Esophagus squamous epithelium (tissue), 5 donors: ENCODE measurements around the gene TRIB2. TPM values are rescaled to one million over a fixed set of nuclear protein-coding genes. Genes with fewer than 3 reads are reported as not detected.

Source experiments
- DNase-seq: peaks from one replicate; lab custom pipeline; 2025; lab: John Stamatoyannopoulos, UW
- H3K27ac ChIP-seq, 4 donors: fragments of 200-600 bp; sonication (generic); one replicate each; pipeline ENCODE4 v1.5.1; 2016 to 2019; ENCODE audit warnings: mild to moderate bottlenecking in 1 of 4
- H3K27me3 ChIP-seq, 4 donors: fragments of 200-600 bp; sonication (generic); 1 replicate in 3 of 4; 2 replicates in 1 of 4; pipeline versions ENCODE4 v1.5.1 to v1.6.0; 2017 to 2021; ENCODE audit warnings: antibody characterized with exemption in 1 of 4
- H3K36me3 ChIP-seq, 3 donors: fragments of 200-600 bp; sonication (generic); one replicate each; pipeline ENCODE4 v1.5.1; 2016 to 2019
- H3K4me1 ChIP-seq, 3 donors: fragments of 200-600 bp; sonication (generic); one replicate each; pipeline ENCODE4 v1.5.1; 2017 to 2019
- H3K4me3 ChIP-seq, 4 donors: fragments of 200-600 bp; sonication (generic); 1 replicate in 3 of 4; 2 replicates in 1 of 4; pipeline ENCODE4 v1.5.1; 2016 to 2019; ENCODE audit warnings: mild to moderate bottlenecking in 2 of 4, moderate library complexity in 1 of 4
- H3K9me3 ChIP-seq, 3 donors: fragments of 200-600 bp; sonication (generic); one replicate each; pipeline ENCODE4 v1.5.1; 2016 to 2019
- CTCF ChIP-seq, 6 experiments: fragments of 450-650 bp in 4 of 6; fragments of 200-600 bp in 2 of 6; sonication (generic) in 2 of 6; IDR thresholded peaks; one replicate each; pipeline ENCODE4 v1.5.1; 2016 to 2019; ENCODE audit warnings: antibody characterized with exemption in 6 of 6, mild to moderate bottlenecking in 4 of 6, moderate library complexity in 4 of 6
- POLR2A ChIP-seq, 4 donors: fragments of 450-650 bp; IDR thresholded peaks; one replicate each; pipeline ENCODE4 v1.6.1; 2017; ENCODE audit warnings: antibody characterized with exemption in 4 of 4, mild to moderate bottlenecking in 4 of 4, moderate library complexity in 3 of 4
- WGBS, 2 donors: methylation state at CpG; one replicate each; pipeline ENCODE4 v1.1.5; 2018; 5-methylcytosine and 5-hydroxymethylcytosine counted together
- intact Hi-C: fragments of 100-400 bp; cut with DNase I; formaldehyde crosslinking; loops from one replicate; pipeline ENCODE4 v1.15.0; 2022
- total RNA-seq, 4 donors: library from RNA; depleted of rRNA; stranded (reverse); fragments of >200 nt; gene quantifications; one replicate each; pipeline ENCODE4 v1.1.0, GENCODE V29; 2016
- donor health status: DM: yes; HTN: yes; CAD: no.

TRIB2 gene
- total RNA-seq, 4 donors from 2014 or later: 9.8 to 42.2 (median 32.4) TPM

DNA sequence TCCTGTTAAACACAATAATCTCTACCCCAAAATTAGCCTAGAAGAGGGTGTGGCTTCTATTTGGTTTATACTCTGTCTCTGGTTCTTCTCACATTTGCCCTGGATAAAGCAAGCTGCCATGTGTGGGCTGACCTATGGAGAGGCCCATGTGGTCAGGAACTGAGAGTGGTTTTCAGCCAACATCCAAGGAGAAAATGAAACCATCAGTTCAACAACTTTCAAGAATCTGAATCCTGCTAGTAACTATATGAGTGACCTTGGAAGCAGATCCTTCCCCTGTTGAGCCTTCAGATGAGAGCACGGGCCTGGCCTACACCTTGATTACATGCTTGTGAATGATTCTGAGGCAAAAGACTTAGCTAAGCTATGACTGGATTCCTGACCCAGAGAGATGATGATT lies 11.5 kb upstream of the TRIB2 start:
- Histone ChIP-seq H3K9me3 (peaks cover 0 to 5% (median 0%) of the 10 kb centered on the region in 3 donors), H3K27ac (no peak overlapping the region), H3K27me3 (no peaks in the 10 kb centered on the region), H3K4me1 (peaks cover 4 to 22% (median 15%) of the 10 kb centered on the region in 3 donors), H3K4me3 (no peak overlapping the region), H3K36me3 (no peaks in the 10 kb centered on the region)
- 88% methylated on average over 1 of the region's 1 CpG; no CpG with 5 or more reads in 1 of the 2 donors for WGBS, 2 donors
- TF ChIP-seq CTCF (IDR thresholded peaks at IDR 0.05) (no peak), POLR2A (IDR thresholded peaks at IDR 0.05) (no peak)
- intact Hi-C loops: no loop called here
- no peak for DNase-seq

- H3K9me3 ChIP-seq: peaks cover 0 to 5% (median 0%) of the 10 kb centered on the region in 3 donors
These were observed 11.0 kb upstream of the TRIB2 start for GRCh38 chr2:12705742-12706141.

GRCh38 chr2:12708508-12709206 lies 8.1 kb upstream of the TRIB2 start:
- intact Hi-C loops: no loop called here
- WGBS, 2 donors: 78 to 90% methylated on average over 8 of the region's 8 CpGs
- TF ChIP-seq CTCF (IDR thresholded peaks at IDR 0.05) (no peak), POLR2A (IDR thresholded peaks at IDR 0.05) (no peak)
- Histone ChIP-seq H3K27me3 (no peaks in the 10 kb centered on the region), H3K4me3 (no peak overlapping the region), H3K4me1 (peaks cover 0 to 3% (median 2%) of the 10 kb centered on the region in 3 donors), H3K36me3 (no peaks in the 10 kb centered on the region), H3K9me3 (peaks cover 0 to 5% (median 0%) of the 10 kb centered on the region in 3 donors), H3K27ac (no peak overlapping the region)
- DNase-seq: no peak

More at GRCh38 chr2:12705742-12706141, 11.0 kb upstream of the TRIB2 start:
- TF ChIP-seq POLR2A (IDR thresholded peaks at IDR 0.05) (no peak), CTCF (IDR thresholded peaks at IDR 0.05) (no peak)
- intact Hi-C loops: no loop called here
- DNase-seq: no peak
- WGBS, 2 donors: 94 to 98% methylated on average over 2 of the region's 2 CpGs
- H3K4me3 ChIP-seq: no peak overlapping the region
- H3K4me1 ChIP-seq: peaks cover 4 to 22% (median 15%) of the 10 kb centered on the region in 3 donors
- H3K36me3 ChIP-seq: no peaks in the 10 kb centered on the region
- H3K27ac ChIP-seq: no peak overlapping the region
- H3K27me3 ChIP-seq: no peaks in the 10 kb centered on the region

DNA sequence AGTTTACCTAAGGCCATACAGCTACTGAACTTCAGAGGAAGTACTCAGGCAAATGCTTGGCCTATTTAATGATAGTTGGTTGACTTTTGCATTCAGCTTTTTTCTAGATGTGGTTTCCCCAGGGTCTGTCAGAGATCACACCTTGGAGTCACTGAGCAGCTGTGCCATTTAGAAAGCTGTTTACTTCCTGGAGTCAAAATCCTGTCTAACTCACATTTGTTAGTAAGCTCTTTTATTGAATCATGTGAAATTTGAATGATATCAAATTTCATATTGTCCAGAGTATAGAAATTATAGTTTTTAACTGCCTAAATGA lies 7.6 kb upstream of the TRIB2 start:
- Histone ChIP-seq H3K27me3 (no peaks in the 10 kb centered on the region), H3K36me3 (no peaks in the 10 kb centered on the region), H3K4me3 (no peak overlapping the region), H3K9me3 (peaks cover 0 to 5% (median 0%) of the 10 kb centered on the region in 3 donors), H3K27ac (no peak overlapping the region), H3K4me1 (peaks cover 0 to 2% (median 2%) of the 10 kb centered on the region in 3 donors)
- TF ChIP-seq CTCF (IDR thresholded peaks at IDR 0.05) (no peak), POLR2A (IDR thresholded peaks at IDR 0.05) (no peak)
- DNase-seq: no peak
- intact Hi-C loops: no loop called here

DNA sequence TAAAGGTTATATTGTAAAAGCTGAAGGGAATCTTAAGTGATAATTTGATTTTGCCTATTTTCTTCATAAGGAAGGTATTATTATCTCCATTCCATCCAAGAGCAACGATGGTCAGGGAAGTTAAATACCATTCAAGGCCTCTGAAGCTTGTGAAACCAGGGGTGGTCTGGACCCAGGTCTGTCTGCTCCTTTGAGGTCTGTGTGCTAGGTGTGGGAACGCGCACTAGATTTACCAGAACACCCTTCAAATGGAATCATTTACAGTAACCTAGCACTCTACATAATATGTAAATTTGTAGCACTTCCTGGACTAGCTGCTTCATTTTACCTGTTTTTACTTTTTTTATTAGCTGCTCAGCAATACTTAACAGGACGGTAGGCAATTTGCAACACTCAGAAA lies 6.4 kb upstream of the TRIB2 start:
- no peak overlapping the region for H3K27ac ChIP-seq
- WGBS, 2 donors: 78 to 94% methylated on average over 4 of the region's 4 CpGs
- no peaks in the 10 kb centered on the region for H3K36me3 ChIP-seq

More for the DNA sequence above, 6.4 kb upstream of the TRIB2 start:
- peaks cover under 1 to 12% (median 9%) of the 10 kb centered on the region in 3 donors for H3K4me1 ChIP-seq
- DNase-seq: no peak
- peaks cover 0 to 2% (median 0%) of the 10 kb centered on the region in 3 donors for H3K9me3 ChIP-seq
- H3K4me3 ChIP-seq: no peak overlapping the region
- no peak for TF ChIP-seq POLR2A (IDR thresholded peaks at IDR 0.05)
- no peak for TF ChIP-seq CTCF (IDR thresholded peaks at IDR 0.05)
- H3K27me3 ChIP-seq: no peaks in the 10 kb centered on the region
- intact Hi-C loops: no loop called here
